HepG2 (cell line): Measurements from ENCODE around the gene FAM117A. TPM values are rescaled to one million over a fixed set of nuclear protein-coding genes. Genes with fewer than 3 reads are reported as not detected.

Experiments
- ATAC-seq: fragments of 200-7000 bp; cut with Tn5 transposase; 3 replicates; pipeline ENCODE4 v1.9.1; 2020; ENCODE audit warnings: mild to moderate bottlenecking, moderate library complexity
- BruUV-seq: library from RNA; stranded (reverse); fragments of 400-500 nt; replicated peaks from 2 replicates; lab custom pipeline; 2021; lab: Mats Ljungman, UMichigan
- CTCF ChIA-PET: fragments of 300-600 bp; formaldehyde crosslinking; extraction: SDS; loops from one replicate; lab custom pipeline; 2021; ENCODE audit warnings: low total read pairs, inconsistent platforms, low intra/inter-chr PET ratio; lab: Yijun Ruan, JAX
- POLR2A ChIA-PET: fragments of 350-600 bp; sonication (Branson Sonifier 250); formaldehyde crosslinking; loops from one replicate; lab custom pipeline; 2020; ENCODE audit warnings: antibody characterized with exemption, inconsistent platforms; lab: Yijun Ruan, JAX
- DNase-seq: peaks from one replicate; pipeline ENCODE4 v3.0.0-alpha.2; 2015; ENCODE audit warnings: low spot score
- FAIRE-seq: peaks from 3 replicates; lab custom pipeline; 2011; peaks lifted over from hg19 to GRCh38; lab: Jason Lieb, UNC
- H2AFZ ChIP-seq: one replicate; pipeline ENCODE4 v1.6.1; 2011; ENCODE audit warnings: low read length, inconsistent platforms
- H3K27ac ChIP-seq: fragments of 300-600 bp; 3 replicates; pipeline ENCODE4 v1.8.0; 2011; ENCODE audit warnings: mixed run types, mild to moderate bottlenecking, mixed read lengths, low read length, inconsistent platforms; ENCODE audit not compliant: insufficient read depth; ENCODE audit errors: extremely low read length
- H3K27me3 ChIP-seq, 2 experiments: fragments of 200-600 bp in 1 of 2; 2 replicates in 1 of 2; 3 replicates in 1 of 2; pipeline versions ENCODE4 v1.6.0 to v1.8.0; 2011; ENCODE audit warnings: low read length in 2 of 2, mild to moderate bottlenecking in 2 of 2, moderate library complexity in 2 of 2, inconsistent platforms in 1 of 2; ENCODE audit not compliant: insufficient read depth in 2 of 2, control insufficient read depth in 1 of 2
- H3K36me3 ChIP-seq, 2 experiments: fragments of 200-600 bp in 1 of 2; replicated peaks in 1 of 2; 2 replicates in 1 of 2; 3 replicates in 1 of 2; pipeline versions ENCODE4 v1.5.1 to v1.8.0; 2011; ENCODE audit warnings: low read length in 2 of 2, inconsistent platforms in 1 of 2; ENCODE audit not compliant: insufficient read depth in 2 of 2, control insufficient read depth in 1 of 2
- H3K4me1 ChIP-seq: 2 replicates; pipeline ENCODE4 v1.5.1; 2012; ENCODE audit warnings: low read length, inconsistent platforms; ENCODE audit not compliant: insufficient read depth
- H3K4me2 ChIP-seq: 2 replicates; pipeline ENCODE4 v1.6.0; 2011; ENCODE audit warnings: low read depth, low read length, inconsistent platforms
- H3K4me3 ChIP-seq, 3 experiments: fragments of 200-600 bp in 1 of 3; sonication (generic), shearing (Covaris generic) in 1 of 3; replicated peaks in 1 of 3; 2 replicates each; pipeline ENCODE4 v1.5.1; 2011 to 2016; ENCODE audit warnings: low read length in 3 of 3, inconsistent platforms in 2 of 3, low read depth in 2 of 3, mild to moderate bottlenecking in 2 of 3, control low read depth in 1 of 3, mixed read lengths in 1 of 3; ENCODE audit not compliant: insufficient read depth in 1 of 3
- H3K79me2 ChIP-seq: one replicate; pipeline ENCODE4 v1.6.1; 2011; ENCODE audit warnings: low read length, inconsistent platforms; ENCODE audit not compliant: insufficient read depth
- H3K9ac ChIP-seq: 2 replicates; pipeline ENCODE4 v1.6.0; 2011; ENCODE audit warnings: mild to moderate bottlenecking, low read depth, low read length, inconsistent platforms; ENCODE audit not compliant: insufficient read depth
- H3K9me3 ChIP-seq: 2 replicates; pipeline ENCODE4 v1.5.1; 2012; ENCODE audit warnings: mild to moderate bottlenecking, low read length
- H4K20me1 ChIP-seq: 2 replicates; pipeline ENCODE4 v1.6.0; 2011; ENCODE audit warnings: inconsistent platforms, mild to moderate bottlenecking, low read length, moderate library complexity; ENCODE audit not compliant: insufficient read depth
- AGO2 ChIP-seq: fragments of 200-400 bp; formaldehyde crosslinking; optimal IDR thresholded peaks from 2 replicates; pipeline ENCODE3; 2017; ENCODE audit warnings: mild to moderate bottlenecking, low read depth, low read length, moderate library complexity
- ATF2 ChIP-seq: sonication (generic); formaldehyde crosslinking; IDR thresholded peaks from 2 replicates; pipeline ENCODE4 v1.4.0; 2020; ENCODE audit warnings: missing genetic modification reagents
- CCDC6 ChIP-seq: sonication (generic); formaldehyde crosslinking; IDR thresholded peaks from 2 replicates; pipeline ENCODE4 v1.8.1; 2022; ENCODE audit warnings: mild to moderate bottlenecking, missing genetic modification reagents, moderate library complexity
- FLYWCH1 ChIP-seq: sonication (generic); formaldehyde crosslinking; IDR thresholded peaks from 2 replicates; pipeline ENCODE4 v1.8.1; 2023; ENCODE audit warnings: mild to moderate bottlenecking, missing genetic modification reagents
- FOXA3 ChIP-seq: IDR thresholded peaks from 2 replicates; pipeline ENCODE4 v1.6.1; 2016; ENCODE audit warnings: missing genetic modification reagents, missing compliant biosample characterization
- KMT2A ChIP-seq: sonication (generic); formaldehyde crosslinking; IDR thresholded peaks from 2 replicates; pipeline ENCODE4 v1.4.0; 2020; ENCODE audit warnings: missing genetic modification reagents
- POLR2A ChIP-seq, 2 experiments: IDR thresholded peaks; 2 replicates each; pipeline ENCODE4 v1.6.1; 2011; ENCODE audit warnings: low read depth in 2 of 2, low read length in 2 of 2, mild to moderate bottlenecking in 1 of 2, moderate library complexity in 1 of 2; ENCODE audit not compliant: insufficient read depth in 1 of 2
- RNF219 ChIP-seq: sonication (generic); formaldehyde crosslinking; IDR thresholded peaks from 2 replicates; pipeline ENCODE4 v1.5.0; 2020; ENCODE audit warnings: mild to moderate bottlenecking, missing genetic modification reagents
- SMYD3 ChIP-seq: sonication (generic); formaldehyde crosslinking; IDR thresholded peaks from 2 replicates; pipeline ENCODE4 v1.8.1; 2023; ENCODE audit warnings: mild to moderate bottlenecking, missing genetic modification reagents
- ZBTB1 ChIP-seq: sonication (generic); formaldehyde crosslinking; IDR thresholded peaks from 2 replicates; pipeline ENCODE4 v1.4.0; 2020; ENCODE audit warnings: missing genetic modification reagents, borderline replicate concordance
- ZFP62 ChIP-seq: sonication (generic); formaldehyde crosslinking; IDR thresholded peaks from 2 replicates; pipeline ENCODE4 v1.4.0; 2020; ENCODE audit warnings: missing genetic modification reagents
- ZNF326 ChIP-seq: sonication (generic); formaldehyde crosslinking; IDR thresholded peaks from 2 replicates; pipeline ENCODE4 v1.4.0; 2020; ENCODE audit warnings: missing genetic modification reagents, borderline replicate concordance
- ZNF570 ChIP-seq: sonication (generic); formaldehyde crosslinking; IDR thresholded peaks from 2 replicates; pipeline ENCODE4 v1.4.0; 2020; ENCODE audit warnings: mild to moderate bottlenecking, missing genetic modification reagents, borderline replicate concordance
- ZNF577 ChIP-seq: sonication (generic); formaldehyde crosslinking; IDR thresholded peaks from 2 replicates; pipeline ENCODE4 v1.4.0; 2020; ENCODE audit warnings: mild to moderate bottlenecking, low read depth, missing genetic modification reagents, borderline replicate concordance
- ZNF746 ChIP-seq: sonication (generic); formaldehyde crosslinking; IDR thresholded peaks from 2 replicates; pipeline ENCODE4 v1.8.0; 2022; ENCODE audit warnings: mild to moderate bottlenecking, missing genetic modification reagents
- ZNF883 ChIP-seq: sonication (generic); formaldehyde crosslinking; IDR thresholded peaks from 2 replicates; pipeline ENCODE4 v1.5.1; 2020; ENCODE audit warnings: mild to moderate bottlenecking, missing genetic modification reagents; ENCODE audit errors: not compliant biosample characterization
- ZSCAN22 ChIP-seq: sonication (generic); formaldehyde crosslinking; IDR thresholded peaks from 2 replicates; pipeline ENCODE4 v1.4.0; 2020; ENCODE audit warnings: mild to moderate bottlenecking, missing genetic modification reagents
- WGBS: methylation state at CpG from one replicate; pipeline ENCODE4 v1.1.6; 2017; ENCODE audit warnings: low lambda C conversion rate; 5-methylcytosine and 5-hydroxymethylcytosine counted together
- in situ Hi-C: cut with HindIII; loops from 2 replicates; pipeline ENCODE4 v1.10.0; 2017; ENCODE audit warnings: low pct_unique_long_range_greater_than_20kb; ENCODE audit not compliant: extremely low pct_ligation_motif_present
- intact Hi-C: fragments of 100-400 bp; cut with micrococcal nuclease; formaldehyde crosslinking; loops from one replicate; pipeline ENCODE4 v1.10.0; 2022; ENCODE audit not compliant: unreplicated experiment
- polyA plus RNA-seq, 8 experiments: library from polyadenylated mRNA; depleted of rRNA in 3 of 8; stranded (reverse) in 7 of 8; unstranded in 1 of 8; fragments of >200 nt; fragmentation: Illumina TruSeq in 4 of 8; extraction: Trizol in 4 of 8; gene quantifications; 2 replicates each; pipeline versions ENCODE4 v1.2.1 to v1.2.3, GENCODE V29; 2011 to 2016; ENCODE audit warnings: low read depth in 4 of 8, missing spikeins in 1 of 8, mixed read lengths in 1 of 8; ENCODE audit not compliant: insufficient read depth in 1 of 8
- total RNA-seq, 5 experiments: library from RNA; depleted of rRNA; stranded (reverse); fragments of >200 nt; fragmentation: Illumina TruSeq; extraction: Trizol; gene quantifications; 2 replicates each; pipeline ENCODE4 v1.2.3, GENCODE V29; 2016; ENCODE audit warnings: low read depth in 1 of 5

The FAM117A gene
- total and polyA plus RNA-seq, 2 of the 13 experiments (the other 11 are each of a cell fraction or from before 2014, with no cell fraction given) = 12.1 to 19.8 TPM

GRCh38 chr17:49699966-49700575 is 63.9 kb downstream of the FAM117A start:
- POLR2A ChIA-PET = interaction anchor here (1.2 to 2.4 kb wide), 2 partner anchors 8 to 64 kb away, joined by 7 to 12 read pairs; partner anchors contain the start of genes FAM117A and SLC35B1
- FAIRE-seq (no peak), ATAC-seq (no peak), DNase-seq (no peak)
- intact Hi-C loops = no loop called here
- CTCF ChIA-PET = no interaction called here
- in situ Hi-C loops = loop anchor here (5.0 to 10.0 kb wide), 2 partner anchors 133 to 265 kb away; no protein-coding TSS in a partner anchor
- H2AFZ ChIP-seq = no peak overlapping the region
- H3K36me3 ChIP-seq = peaks cover 31 to 37% of the 10 kb centered on the region in 2 experiments
- BruUV-seq = no TSS peak
- H3K9me3 ChIP-seq = no peaks in the 10 kb centered on the region
- H3K27ac ChIP-seq = no peak overlapping the region
- H3K4me1 ChIP-seq = peaks cover 28% of the 10 kb centered on the region
- no peak overlapping the region for H3K9ac ChIP-seq
- no peaks in the 10 kb centered on the region for H3K27me3 ChIP-seq
- H4K20me1 ChIP-seq = 0 out of 2 replicates have a peak, but pooled peaks cover 3% of the 10 kb centered on the region
- H3K4me3 ChIP-seq = no peak overlapping the region
- no peak overlapping the region for H3K4me2 ChIP-seq
- TF ChIP-seq RNF219 (CRISPR knock-in tag) = no peak
- TF ChIP-seq ZNF570 (CRISPR knock-in tag) = no peak
- peak; percentile 54 for TF ChIP-seq AGO2
- TF ChIP-seq ZNF577 (CRISPR knock-in tag) = no peak
- no peak for TF ChIP-seq ZBTB1 (CRISPR knock-in tag)
- no peak for TF ChIP-seq SMYD3 (CRISPR knock-in tag)
- TF ChIP-seq ZNF746 (CRISPR knock-in tag) = no peak
- no peak for TF ChIP-seq CCDC6 (CRISPR knock-in tag)
- TF ChIP-seq POLR2A (IDR thresholded peaks at IDR 0.05; ENCODE audit: insufficient read depth in 1 of 2, low read depth in 2 of 2, low read length in 2 of 2) = peak in 1 of 2 experiments; percentile 16; a peak in 1 of 4 replicates
- TF ChIP-seq ZNF326 (CRISPR knock-in tag) = no peak
- TF ChIP-seq ZSCAN22 (CRISPR knock-in tag) = no peak
- no peak for TF ChIP-seq ATF2
- TF ChIP-seq ZNF883 (CRISPR knock-in tag) = no peak
- TF ChIP-seq ZFP62 (CRISPR knock-in tag) = no peak
- no peak for TF ChIP-seq KMT2A (CRISPR knock-in tag)
- TF ChIP-seq FLYWCH1 (CRISPR knock-in tag) = no peak
- no peak for TF ChIP-seq FOXA3 (CRISPR knock-in tag)
- no peaks in the 10 kb centered on the region for H3K79me2 ChIP-seq
- WGBS = 92% methylated on average over 6 of the region's 8 CpGs
